NCI-H1930 (cell line): ENCODE results near the gene DNAJC9.

Experiments used
- DNase-seq, 2 experiments: peaks; one replicate each; lab custom pipeline; 2025; lab: John Stamatoyannopoulos, UW

Gene DNAJC9

DNA sequence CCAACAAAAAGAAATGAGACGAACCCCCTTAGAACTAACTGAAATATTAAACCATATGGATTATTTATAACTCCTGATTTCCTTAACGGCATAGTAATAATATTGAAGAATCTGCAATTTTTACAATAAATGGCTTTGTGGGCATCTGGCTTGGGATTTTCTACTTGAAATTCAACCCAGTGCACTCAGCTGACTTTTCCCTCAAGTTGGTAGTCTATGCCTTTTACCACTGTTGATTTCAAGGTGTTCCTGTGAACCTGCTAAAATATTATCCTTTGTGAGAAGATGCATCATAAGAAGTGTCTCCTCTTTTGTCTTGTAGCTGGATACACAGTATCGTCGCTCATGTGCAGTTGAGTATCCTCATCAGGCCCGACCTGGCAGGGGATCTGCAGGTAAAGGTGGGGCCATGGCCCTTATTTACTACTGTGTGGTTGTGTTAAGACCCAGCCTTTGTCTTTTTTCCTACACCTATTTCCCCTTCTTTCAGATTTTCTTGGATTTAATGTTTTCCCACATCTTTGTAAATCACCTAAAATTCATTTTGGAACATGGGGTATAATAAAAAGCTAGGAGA lies 8.0 kb downstream of the DNAJC9 start:
- DNase-seq = no peak

DNA sequence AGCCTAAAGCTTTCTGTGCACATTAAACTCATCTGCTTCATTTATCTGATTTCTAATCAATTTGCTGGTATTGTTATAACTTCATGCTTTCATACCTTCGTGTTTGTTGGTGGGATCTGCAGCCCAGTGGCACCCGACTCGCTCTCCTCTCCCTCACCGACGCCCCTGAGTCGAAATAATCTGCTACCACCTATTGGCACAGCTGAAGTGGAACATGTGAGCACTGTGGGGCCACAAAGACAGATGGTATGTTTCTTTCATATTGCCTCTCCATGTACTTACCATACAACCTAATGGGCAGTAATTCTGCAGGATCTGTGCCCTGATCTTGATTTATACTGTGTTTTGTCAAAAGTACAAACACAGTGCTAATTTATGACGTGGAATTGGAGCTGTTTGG lies 12.4 kb downstream of the DNAJC9 start:
- DNase-seq = no peak

DNA sequence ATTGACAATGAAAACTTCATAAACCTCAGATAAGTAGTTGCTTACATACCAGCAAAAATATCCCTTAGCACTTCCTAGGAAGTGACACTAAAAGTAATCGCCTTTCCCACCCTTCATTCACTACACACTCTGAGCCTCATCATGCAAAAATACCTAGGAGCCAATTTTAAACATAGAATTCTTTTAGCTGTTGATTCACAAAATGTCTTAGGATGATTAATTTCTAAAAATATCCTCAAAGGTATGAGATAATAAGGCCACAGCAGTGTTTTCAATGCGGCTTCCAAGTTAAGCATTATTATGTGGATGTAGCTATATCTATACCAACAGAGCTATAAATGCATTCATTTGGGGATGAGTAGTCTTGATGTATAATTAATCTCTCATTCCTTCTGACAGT lies 13.2 kb downstream of the DNAJC9 start:
- DNase-seq = no peak

DNA sequence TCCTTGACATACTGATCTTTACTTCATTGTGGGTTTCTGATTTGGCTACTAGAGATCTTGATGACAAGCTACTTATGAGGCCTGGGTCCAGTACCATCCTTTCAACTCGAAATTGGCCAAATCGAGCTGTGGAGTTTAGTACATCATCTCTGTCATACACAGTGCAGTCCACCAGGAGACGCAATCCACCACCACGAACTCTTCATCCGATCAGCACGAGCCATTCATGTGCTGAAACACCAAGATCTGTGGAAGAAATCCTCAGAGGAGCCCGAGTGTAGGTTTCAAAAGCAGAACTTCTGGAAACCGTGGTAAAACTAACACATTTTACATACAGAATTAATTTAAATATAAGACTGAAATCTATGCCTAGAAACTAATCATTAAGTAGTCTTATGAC lies 14.2 kb downstream of the DNAJC9 start:
- DNase-seq = no peak

GRCh38 chr10:73229567-73229966 lies 17.5 kb downstream of the DNAJC9 start:
- no peak for DNase-seq

- no peak for DNase-seq
Measured at GRCh38 chr10:73228247-73228646, 18.8 kb downstream of the DNAJC9 start.

- no peak for DNase-seq
Measured at GRCh38 chr10:73226663-73227062, 20.4 kb downstream of the DNAJC9 start.

GRCh38 chr10:73225518-73225917 lies 21.5 kb downstream of the DNAJC9 start:
- no peak for DNase-seq

GRCh38 chr10:73220989-73221388 lies 26.1 kb downstream of the DNAJC9 start:
- no peak for DNase-seq

DNA sequence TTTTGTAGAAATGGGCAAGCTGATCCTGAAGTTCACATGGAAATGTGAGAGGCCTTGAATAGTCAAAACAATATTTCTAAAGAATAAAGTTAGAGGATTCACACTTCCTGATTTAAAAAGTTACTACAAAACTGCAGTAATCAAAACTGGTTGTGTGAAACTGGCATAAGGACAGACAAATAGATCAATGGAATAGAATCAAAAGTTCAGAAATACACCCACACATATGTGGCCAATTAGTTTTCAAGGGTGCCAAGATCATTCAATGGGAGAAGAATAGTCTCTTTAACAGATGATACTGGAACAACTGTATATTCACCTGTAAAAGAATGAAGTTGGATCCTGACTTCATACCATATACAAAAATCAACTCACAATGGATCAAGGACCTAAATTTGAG lies 27.7 kb downstream of the DNAJC9 start:
- no peak for DNase-seq

DNA sequence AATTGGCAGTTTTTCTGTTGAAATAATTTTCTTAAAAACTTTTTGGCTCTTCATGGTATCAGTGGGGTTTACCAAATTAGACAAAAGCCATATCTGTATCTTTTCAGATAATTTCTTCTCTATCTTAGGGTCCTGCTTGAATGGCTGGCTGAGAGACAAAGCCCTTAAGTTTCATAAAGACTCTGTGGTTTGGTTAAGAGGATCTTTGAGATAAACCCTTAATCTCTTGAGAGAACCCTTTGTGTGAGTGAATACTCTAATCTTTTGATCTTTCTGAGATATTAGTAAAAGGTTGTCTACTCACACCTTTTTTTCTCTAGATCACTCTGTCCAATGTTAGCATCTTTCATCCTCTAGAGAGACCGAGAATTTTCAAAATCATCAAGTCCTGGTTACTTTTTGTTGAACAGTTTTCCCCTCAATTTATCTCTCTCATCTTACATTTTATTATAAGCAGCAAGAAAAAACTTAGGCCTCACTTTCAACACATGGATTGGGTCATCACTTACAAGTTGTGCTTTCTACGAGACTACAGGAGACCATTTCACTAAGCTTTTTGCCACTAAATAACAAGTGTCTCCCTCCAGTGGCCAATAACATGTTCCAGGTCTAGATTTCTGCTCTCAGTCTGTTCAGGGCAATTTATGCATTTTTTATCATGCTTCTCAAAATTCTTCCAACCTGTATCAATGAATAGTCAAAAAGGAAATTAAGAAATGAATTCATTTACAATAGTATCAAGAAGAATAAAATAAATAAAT lies 28.4 kb downstream of the DNAJC9 start:
- DNase-seq = no peak

DNA sequence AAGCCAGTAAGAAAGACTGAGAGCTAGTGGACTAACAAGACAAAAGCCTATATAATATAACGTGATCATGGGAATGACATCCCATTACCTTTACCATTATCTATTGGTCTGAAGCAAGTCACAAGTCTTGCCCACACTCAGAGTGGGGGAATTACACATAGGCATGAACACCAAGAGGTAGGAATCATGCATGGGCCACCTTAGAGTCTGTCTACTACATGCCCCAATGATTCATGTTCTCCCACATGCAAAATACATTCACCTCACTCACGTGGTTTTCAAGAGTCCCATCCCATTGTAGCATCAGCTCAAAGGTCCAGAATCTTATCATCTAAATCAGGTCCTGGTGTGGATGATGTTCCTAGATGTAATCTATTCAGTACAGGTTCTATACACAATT lies 29.4 kb downstream of the DNAJC9 start:
- no peak for DNase-seq

- no peak for DNase-seq
Measured at GRCh38 chr10:73215749-73216148, 31.3 kb downstream of the DNAJC9 start.

GRCh38 chr10:73211106-73211811 lies 35.8 kb downstream of the DNAJC9 start:
- DNase-seq = no peak

DNA sequence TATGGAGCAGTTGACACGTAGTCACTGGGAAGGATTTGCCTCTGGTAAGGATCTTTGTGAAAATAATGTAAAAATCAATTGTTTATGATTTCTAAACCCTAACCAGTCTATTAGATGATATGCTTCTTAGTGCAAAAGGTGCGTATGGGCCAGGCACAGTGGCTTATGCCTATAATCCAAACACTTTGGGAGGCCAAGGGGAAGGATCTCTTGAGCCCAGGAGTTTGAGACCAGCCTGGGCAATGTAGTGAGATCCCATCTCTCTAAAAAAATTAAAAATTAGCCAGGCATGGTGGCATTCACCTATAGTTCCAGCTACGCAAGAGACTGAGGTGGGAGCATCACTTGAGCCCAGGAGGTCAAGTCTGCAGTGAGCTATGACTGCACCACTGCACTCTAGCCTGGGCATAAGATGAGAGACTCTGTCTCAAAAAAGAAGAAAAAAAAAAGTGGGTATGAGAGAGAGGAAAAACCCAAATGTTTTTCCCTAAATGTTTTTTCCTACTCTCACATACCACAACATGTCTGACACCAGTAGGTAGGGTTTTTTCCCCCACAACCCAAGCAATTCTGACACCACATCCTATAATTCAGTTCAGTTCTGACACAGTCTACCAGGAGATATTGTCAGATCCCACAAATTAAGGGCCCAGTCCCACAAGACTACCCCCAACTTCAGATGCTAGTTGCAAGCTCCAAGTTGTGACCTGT lies 36.5 kb downstream of the DNAJC9 start:
- no peak for DNase-seq

DNA sequence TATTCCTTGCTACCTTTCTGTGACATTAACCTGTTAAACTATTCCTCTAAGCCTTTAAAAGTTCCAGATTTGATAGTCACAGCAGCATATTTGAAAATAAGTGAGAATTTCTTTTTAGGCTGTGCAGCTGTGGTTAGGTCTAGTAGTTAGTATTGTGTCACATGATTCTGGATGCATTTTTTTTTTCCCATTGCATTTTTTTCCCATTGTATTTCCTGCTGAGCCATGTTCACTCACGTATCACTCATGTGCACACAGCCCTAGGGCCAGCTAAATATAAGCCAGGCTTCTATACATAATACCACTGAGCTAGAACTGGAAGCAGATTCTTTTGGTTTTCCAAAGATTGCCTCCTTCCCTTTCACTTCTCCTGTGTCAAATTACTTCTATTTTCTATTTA lies 37.4 kb downstream of the DNAJC9 start:
- DNase-seq = no peak

DNA sequence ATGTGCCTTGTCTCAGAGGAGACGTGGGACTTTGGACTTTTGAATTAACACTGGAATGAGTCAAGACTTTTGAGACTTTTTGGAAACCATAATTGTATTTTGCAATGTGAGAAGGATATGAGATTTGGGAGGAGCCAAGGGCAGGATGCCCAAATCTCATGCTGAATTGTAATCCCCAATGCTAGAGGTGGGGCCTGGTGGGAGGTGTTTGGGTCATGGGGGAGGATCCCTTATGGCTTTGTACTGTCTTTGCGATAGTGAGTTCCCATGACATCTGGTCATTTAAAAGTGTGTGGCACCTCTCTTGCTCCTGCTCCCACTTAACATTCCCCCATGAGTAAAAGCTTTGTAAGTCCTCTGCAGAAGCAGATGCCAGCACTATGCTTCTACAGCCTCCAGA lies 39.2 kb downstream of the DNAJC9 start:
- no peak for DNase-seq

DNA sequence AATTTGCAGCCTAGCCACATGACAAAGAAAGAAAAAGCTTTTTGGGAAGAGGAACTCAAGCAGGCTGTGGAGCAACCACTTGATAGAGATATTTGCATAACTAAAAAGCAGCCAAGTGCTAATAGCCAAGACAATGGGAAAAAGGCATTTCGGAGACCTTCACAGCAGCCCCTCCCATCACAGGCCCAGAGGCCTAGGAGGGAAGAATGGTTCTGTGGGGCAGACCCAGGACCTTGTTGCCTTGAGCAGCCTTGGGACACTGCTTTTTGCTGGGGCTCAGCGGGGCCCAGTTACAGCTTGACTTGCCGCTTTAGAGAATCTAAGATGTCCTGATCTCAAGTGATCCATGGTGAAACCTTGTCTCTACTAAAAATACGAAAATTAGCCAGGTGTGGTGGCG lies 40.7 kb downstream of the DNAJC9 start:
- no peak for DNase-seq

- no peak for DNase-seq
Measured at GRCh38 chr10:73205890-73206289, 41.2 kb downstream of the DNAJC9 start.

GRCh38 chr10:73205081-73205480 lies 42.0 kb downstream of the DNAJC9 start:
- DNase-seq = no peak
